GM19395 (cell line): Measurements from ENCODE around the gene PAXIP1.
A peak's percentile ranks its signal among the peaks of the same experiment; 100 is the strongest.
"Not testable (repeated sequence)": the region's sequence is repeated elsewhere in the genome, so short reads cannot be mapped to it uniquely, and the experiment has no call there.

Experiments
- ATAC-seq: cut with Tn5 transposase; IDR thresholded peaks from one replicate; pipeline ENCODE4 v1.9.1; 2021; ENCODE audit warnings: mild to moderate bottlenecking, moderate library complexity; ENCODE audit not compliant: unreplicated experiment

The PAXIP1 gene

GRCh38 chr7:155003092-155003375, at the start of gene PAXIP1:
Gene PAXIP1, minus strand, starts transcription at chr7:155003124. Its CDS starts 195 bp downstream, at chr7:155002929.
- ATAC-seq, result peak; percentile 64

GRCh38 chr7:155051355-155051754, 48.4 kb upstream of the PAXIP1 start:
- ATAC-seq, result no peak

- no peak for ATAC-seq
These were observed 45.1 kb upstream of the PAXIP1 start for GRCh38 chr7:155048006-155048405.

GRCh38 chr7:155043756-155044155, 40.8 kb upstream of the PAXIP1 start:
- no peak for ATAC-seq

- ATAC-seq, result no peak
These were observed 35.4 kb upstream of the PAXIP1 start for GRCh38 chr7:155038335-155038734.

GRCh38 chr7:155034495-155034894, 31.6 kb upstream of the PAXIP1 start:
- not testable (repeated sequence) for ATAC-seq

GRCh38 chr7:155032978-155033377, 30.1 kb upstream of the PAXIP1 start:
- ATAC-seq, result no peak

GRCh38 chr7:155027879-155028278, 25.0 kb upstream of the PAXIP1 start:
- ATAC-seq, result no peak

- no peak for ATAC-seq
These were observed 18.8 kb upstream of the PAXIP1 start for GRCh38 chr7:155021699-155022145.

GRCh38 chr7:155020996-155021395, 18.1 kb upstream of the PAXIP1 start:
- no peak for ATAC-seq

- no peak for ATAC-seq
These were observed 14.9 kb upstream of the PAXIP1 start for GRCh38 chr7:155017834-155018233.

GRCh38 chr7:155011086-155011485, 8.2 kb upstream of the PAXIP1 start:
- no peak for ATAC-seq

- ATAC-seq, result peak; percentile 61
These were observed 6.7 kb upstream of the PAXIP1 start for GRCh38 chr7:155009570-155010157.

GRCh38 chr7:155007947-155008346, 5.0 kb upstream of the PAXIP1 start:
- ATAC-seq, result no peak

GRCh38 chr7:155003376-155004214, 671 bp upstream of the PAXIP1 start:
- ATAC-seq, result peak; percentile 72

- ATAC-seq, result peak; percentile 37
These were observed 373 bp downstream of the PAXIP1 start for GRCh38 chr7:155002411-155003091.

- peak; percentile 16 for ATAC-seq
These were observed 1.0 kb downstream of the PAXIP1 start for GRCh38 chr7:155001756-155002410.

GRCh38 chr7:155000795-155001194, 2.1 kb downstream of the PAXIP1 start:
- ATAC-seq, result no peak

- ATAC-seq, result no peak
These were observed 4.4 kb downstream of the PAXIP1 start for GRCh38 chr7:154998481-154998880.

- no peak for ATAC-seq
These were observed 5.0 kb downstream of the PAXIP1 start for GRCh38 chr7:154997840-154998370.

GRCh38 chr7:154996756-154997155, 6.2 kb downstream of the PAXIP1 start:
- no peak for ATAC-seq
